DLD1 (cell line): ENCODE measurements around the gene DTNB.

ENCODE experiments used
- in situ Hi-C: cut with HindIII; loops from 2 replicates; pipeline ENCODE4 v1.10.0; 2017; ENCODE audit warnings: low sequenced_read_pairs

The DTNB gene

DNA sequence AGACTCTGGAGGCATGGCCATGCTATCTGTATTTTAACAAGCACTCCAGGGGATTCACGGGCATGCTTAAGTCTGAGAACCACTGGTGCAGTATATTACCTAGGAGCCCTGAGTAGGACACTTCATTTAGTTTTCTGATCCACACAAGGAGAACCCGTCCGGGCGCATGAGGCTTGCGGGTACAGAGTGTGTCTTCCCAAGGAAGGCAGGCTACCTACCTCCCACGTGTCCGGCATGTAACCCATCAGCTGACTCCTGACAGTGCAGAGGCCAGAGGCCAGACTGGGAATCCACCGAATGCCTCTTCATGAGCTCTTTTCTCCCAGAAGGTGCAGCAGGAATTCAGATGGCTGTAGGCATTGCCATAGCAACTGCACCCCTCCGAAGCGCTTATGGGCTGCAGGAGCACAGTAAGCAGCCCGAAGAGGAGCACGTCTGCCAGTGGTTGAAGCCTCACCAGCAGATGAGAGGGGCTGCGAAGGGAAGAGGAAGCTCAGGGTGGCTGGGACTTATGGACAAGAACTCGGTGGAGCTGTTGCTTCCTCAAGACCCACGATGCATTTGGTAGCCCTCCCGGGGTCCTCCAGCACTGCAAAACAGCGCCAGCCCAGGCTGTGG, 297.9 kb downstream of the DTNB start:
- in situ Hi-C loops: no loop called here

DNA sequence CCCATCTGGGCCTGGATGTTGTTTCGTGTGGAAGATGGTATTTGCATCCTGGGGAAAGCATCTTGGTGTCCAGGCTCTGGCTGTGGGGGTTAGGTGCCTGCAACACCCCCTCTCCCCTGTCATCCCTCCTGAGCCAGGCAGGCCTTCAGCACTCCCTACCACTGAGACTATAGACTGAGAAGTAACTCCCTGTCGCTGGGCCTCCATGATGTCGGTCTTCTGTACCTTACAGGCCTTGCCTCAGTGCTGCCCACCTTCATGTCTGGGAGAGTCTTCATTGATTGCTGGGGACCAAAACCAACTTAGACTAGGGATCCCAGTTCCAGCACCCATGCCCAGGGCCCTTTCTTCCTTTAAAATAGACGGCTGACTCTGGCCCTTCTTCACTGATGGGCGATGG, 298.6 kb downstream of the DTNB start:
- in situ Hi-C loops: no loop called here

DNA sequence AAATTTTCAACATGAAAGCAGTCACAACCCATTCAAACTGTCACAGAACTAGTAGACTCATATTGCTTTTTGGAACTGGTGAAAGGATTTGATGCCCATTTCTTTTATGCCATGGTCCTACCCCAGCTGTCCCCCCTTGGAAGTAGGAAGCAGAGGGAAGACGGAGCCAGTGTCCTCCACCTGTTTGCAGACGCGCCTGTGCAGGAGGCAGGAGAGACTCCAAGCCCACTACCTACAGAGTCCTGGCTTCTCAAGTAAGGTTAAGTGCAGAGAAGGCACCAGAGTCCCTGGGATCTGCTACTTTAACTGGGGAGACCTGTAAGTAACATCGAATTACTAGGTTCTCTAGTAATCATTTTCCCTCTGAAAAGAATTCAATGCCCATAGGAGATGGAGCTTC, 299.0 kb downstream of the DTNB start:
- in situ Hi-C loops: no loop called here

DNA sequence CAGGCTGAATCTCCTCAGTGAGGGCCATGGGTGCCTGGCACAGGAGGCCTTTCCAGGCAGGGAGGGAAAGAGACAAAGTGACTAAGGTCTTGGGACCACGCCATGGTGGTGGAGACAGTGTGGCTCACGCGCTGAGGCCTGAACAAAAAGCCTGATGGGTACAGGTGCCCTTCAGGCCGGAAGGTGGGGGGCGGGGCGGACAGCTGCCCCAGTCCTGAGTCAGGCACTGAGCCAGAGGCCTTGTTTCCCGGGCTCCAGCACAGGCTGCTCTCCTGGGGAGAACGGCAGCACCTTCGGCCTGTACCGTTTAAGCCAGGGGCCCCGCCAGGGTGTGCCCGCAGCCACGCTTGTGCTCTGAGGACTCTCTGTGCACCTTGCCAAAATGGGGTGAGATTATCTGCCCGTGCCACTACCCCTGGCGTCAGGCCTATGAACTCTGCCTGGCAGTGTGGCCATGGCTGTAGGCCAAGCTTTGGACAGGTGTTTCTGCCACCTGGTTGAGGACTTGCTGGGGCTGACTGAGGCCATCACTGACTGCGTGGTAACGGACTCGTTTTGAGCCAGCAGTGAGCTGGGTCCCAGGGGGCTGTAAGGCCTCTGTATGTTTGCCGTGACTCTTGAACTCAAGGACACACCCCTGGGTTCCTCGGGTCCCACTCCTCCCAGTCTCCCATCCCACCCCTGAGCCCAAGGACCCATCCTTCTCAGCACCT, 300.0 kb downstream of the DTNB start:
- in situ Hi-C loops: no loop called here

DNA sequence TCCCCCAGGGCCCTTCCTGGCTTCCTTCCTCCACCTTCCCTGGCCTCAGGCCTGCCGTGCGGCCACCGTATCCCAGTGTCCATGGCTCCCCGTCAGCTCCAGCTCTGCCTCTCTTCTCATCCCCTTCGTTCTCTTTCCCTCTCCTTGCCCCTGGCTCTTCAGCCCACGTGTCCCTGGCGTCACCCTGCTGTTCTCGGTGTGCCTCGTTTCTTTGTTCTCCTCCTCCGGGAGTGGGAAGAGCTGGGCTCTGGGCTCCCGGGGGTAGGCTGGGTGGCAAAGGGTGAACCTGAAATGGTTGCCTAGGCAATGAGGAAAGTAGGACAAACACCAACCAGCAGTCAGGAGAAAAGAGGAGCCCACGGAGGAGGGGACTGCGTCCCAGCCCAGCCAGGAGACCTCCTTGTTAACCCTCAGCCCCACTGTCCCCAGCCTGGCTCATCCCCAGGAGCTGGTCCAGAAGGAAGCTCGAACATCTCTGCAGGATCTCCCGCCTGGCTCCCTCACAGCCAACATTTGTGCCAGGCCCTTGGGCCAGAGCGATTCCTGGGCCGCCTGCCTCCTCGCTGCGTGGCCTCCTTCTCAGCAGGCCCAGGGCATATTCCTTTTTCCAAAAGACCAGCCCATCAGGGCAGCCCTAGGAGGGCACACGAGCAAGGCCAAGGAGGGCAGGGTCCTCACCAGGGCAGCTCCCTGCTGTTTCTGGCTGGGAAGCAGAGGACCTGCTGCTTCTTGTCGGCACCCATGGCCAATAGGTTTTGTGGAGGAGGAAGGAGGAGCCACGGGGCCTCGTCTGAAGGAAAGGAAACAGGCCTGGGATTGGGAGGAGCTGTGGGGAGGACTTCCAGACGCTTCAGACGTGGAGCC, 300.7 kb downstream of the DTNB start:
- in situ Hi-C loops: no loop called here

DNA sequence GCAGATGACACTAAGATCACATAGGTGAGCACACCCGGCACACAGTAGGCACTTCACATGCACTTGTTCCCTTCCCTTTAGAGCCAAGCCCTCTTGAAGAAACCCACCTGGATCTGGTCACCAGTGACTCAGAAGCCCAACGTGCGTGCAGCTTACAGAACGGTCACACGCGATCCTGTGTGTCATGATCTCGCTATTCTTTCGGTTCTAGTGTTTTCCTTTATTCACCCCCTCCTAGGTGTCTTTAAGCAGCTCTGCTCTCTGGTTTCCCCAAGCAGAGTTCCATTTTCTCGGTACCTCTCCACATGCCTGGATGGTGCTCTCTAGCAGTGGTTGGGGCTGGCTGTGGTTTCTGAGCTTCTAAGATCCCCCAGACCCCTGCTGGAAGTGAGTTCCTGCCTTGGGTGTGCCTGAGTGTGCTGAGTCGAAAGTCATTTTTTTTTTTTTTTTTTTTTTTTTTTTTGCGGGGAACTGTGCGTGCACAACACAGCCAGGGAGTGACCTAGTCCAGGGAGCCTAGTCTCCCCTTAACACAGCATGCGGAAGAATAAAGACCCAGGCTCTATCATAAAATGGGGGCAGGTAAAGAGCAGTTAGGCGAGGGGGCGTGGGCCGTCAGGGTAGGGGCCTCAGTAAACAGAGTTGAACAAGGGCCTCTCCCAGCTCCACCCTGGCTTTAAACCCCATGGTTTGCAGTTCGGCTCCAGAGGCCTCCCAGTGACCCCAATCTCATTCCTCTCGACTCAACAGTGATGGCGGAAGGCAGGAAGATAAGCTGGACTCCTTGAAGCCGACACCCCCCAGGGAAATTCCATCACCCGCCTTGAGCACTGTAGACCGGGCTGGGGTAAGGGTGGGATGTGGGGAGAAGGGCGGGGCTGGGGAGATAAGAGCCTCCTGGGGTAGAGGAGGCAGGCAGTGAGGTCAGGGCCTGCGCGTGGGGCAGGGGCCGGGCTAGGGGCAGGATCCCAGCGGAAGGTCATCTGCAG, 301.8 kb downstream of the DTNB start:
- in situ Hi-C loops: no loop called here

DNA sequence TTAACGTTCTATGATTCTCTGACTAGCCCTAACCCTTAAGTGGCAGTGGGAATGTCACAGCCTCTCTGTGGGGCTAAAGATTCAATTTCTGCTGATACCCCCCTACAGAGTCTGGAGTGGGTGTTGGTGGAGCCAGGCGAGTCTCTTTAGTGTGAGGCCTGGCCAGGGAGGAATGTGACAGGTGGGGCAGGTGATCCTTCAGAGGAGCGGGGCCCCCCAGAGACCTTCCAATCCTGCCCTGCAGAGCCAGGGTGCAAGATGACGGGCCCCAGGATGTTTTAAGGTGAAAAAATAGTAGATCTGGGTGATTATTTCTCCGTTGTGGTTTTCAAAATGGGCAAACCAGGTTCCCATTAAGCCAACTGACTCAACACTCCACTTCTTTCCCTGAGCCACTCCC, 303.5 kb downstream of the DTNB start:
- in situ Hi-C loops: no loop called here

DNA sequence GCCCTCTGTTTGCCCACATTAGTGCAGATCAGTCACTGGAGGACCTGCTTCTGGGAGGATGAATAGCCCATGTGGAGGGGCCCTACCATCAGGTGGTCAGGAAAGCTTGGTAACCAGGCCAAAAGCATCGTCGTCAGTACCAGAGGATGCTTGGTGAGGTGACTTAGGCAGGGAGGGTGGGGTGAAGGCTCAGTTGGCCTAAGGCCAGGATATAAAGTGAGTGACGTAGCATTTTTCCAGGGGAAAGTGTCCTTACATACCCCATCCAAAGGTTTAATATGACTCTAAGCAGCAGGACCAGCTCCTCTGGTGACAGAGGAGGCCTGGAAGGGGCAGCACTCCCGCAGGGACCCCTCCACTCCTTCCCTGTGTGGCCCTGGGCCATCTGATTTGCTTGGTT, 303.9 kb downstream of the DTNB start:
- in situ Hi-C loops: no loop called here

DNA sequence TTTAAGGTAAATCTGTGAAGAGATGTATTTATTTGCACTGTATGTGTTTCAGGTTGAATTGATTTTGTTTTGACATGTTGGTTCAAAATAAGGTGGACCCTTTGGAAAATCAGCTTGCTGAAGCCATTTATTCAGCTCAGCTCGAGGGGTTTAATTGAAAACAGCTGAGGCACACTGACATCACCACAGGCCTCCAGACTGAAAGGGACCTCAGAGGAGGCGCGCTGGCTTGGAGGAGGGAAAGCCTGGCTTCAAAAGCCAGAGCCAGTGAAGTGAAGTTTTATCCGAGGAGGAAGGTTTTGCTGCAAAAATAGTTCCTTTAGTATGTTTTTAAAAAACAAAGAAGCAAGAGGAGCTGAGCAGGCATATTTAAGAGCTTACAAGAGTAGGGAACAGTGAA, 304.7 kb downstream of the DTNB start:
- in situ Hi-C loops: no loop called here

DNA sequence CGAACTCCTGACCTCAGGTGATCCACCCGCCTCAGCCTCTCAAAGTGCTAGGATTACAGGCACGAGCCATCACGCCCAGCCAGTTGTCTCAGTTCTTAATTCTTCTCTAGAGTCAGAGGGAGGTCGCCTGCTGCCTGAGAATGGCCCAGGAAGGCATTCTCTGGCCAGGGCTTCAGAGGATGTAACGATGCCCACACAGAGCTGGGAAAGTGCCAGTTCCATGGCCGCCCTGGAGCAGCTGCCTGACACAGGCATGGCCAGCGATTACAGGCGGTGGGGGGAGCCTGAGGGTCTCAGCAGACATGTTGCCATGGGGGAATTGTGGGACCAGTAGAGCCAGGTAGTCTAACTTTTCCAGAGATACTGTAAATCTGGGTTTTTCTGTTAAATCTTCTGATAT, 306.1 kb downstream of the DTNB start:
- in situ Hi-C loops: no loop called here

DNA sequence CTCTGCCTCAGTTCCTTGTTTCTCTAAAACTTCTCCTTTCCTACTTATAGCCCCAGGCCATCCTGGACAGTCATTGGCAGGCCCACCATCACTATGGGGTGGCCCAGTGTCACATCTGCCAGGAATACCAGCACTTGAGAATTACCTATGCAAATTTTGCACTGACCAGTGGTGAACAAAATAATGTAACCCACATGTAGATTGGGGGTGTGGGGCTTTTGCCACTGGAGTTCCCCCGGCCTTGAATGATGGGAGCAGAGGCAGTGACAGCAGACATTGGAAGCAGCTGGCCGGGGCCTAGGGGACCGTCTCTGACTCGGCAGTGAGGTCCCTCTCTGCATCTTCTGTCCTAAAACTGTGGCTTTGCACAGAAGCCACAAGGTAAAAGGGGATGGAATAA, 306.7 kb downstream of the DTNB start:
- in situ Hi-C loops: no loop called here

DNA sequence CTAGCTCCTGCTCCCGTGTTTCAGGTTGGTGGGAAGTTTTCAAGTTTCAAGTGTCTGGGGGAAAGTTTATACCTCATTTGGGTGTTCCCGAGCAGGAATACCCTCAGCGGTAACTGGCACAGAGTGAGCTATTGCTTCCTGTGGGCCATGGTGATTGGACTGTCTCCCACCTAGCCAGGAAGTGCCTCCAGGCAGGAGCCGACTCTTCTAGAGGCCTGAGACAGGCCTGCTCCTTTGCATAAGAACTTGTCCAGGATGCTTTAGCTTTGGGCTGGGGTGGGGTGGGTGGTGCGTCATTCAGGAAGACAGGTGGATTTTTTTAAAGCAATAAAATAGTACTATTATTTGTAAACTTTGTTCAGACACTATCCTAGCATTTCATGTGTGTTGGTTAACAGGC, 308.1 kb downstream of the DTNB start:
- in situ Hi-C loops: no loop called here

DNA sequence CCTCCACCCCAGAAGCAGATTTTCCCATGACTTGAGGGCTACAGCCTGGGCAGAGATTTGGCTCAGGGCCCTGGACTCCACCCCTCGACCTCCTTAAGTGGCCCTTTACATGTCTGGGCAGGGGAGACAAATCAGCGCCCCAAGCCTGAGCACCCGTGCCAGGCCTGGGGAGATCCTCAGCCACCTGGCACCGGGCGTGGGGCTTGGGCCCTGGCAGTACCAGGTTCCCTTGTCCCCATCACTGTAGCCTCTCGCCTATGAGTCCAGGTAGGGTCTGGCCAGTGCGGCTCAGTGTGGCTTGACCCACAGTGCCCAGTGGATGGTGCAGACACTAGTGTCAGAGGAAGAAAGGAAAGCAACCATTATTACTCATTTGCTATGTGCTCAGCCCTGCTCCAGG, 309.6 kb downstream of the DTNB start:
- in situ Hi-C loops: no loop called here

DNA sequence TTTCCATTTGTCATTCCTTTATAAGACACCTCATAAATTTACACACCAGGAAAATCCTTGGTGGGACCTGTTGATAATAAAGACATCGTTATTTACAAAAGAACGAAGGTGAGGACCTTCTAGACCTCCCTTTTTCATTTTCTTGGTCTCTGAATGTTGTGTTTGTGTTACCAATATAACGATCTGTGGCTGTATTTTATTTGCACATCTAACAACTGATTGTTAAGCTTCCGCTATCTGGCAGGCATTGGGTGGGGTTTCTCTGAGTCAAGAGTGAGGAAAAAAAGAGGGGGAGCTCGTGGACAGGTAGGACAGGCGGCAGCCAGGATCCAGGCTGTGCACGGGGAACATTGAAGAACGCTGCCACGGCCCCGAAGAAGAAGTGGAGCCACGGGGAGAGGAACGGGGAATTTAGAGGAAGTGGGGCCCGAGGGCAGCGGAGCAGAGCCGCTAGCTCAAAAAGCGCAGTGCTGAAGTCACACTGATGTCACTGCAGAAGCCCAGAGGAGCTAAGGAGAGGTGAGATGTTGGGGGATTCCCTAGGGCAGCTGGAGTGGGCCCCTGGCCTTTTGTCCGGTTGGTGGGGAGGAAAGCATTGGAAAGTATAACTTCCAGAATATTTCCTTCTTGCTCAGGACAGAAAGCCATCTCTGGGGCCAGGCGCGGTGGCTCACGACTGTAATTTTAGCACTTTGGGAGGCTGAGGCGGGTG, 310.8 kb downstream of the DTNB start:
- in situ Hi-C loops: no loop called here

DNA sequence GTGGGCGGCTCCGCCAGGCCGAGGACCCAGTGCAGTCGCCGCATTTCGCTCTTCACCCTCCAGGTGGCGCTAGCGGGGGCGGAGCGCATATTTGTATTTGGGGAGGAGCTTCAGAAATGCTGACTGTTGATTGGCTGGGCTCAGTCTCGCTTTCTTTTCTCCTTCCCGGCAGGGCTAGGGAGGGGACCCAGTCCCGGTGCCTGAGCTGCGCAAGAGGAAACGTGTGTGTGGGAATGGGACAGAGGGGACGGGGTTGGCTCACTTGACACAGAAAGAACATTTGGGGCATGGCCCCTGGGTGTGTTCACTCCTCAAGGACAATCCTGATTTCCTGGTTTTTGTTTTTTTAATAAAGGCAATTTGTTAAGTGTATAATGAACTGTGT, 311.3 kb downstream of the DTNB start:
- in situ Hi-C loops: no loop called here

DNA sequence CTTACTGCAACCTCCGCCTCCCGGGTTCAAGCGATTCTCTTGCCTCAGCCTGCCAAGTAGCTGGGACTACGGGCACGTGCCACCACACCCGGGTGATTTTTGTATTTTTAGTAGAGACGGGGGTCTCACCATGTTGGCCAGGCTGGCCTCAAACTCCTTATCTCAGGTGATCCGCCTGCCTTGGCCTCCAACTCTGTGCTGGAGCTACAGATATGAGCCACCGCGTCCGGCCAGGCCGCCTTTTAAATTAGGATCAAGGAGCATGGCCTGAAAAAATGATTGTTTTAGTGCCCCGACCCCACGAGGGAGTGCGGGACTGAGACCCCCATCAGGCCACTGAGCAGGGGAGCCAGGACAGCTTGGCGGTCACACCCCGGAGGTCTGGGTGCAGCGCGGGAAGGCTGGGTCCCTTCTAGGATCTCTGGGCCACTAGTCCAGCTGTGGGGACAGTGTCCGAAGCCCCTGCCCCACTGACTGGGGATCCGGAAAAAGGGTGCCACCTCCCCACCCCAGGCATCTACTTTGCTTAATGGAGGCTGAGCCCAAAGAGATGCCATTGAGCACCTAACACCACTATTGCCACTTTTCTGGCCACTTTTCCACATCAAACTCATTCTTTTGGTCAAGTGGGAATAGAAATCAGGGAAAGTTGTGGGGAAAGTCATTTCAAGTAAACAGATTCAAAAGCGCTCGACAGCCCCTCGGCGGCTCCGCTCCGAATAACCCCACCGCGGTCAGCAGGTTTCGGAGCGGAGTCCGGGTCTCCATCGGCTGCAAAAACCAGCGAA, 311.9 kb downstream of the DTNB start:
- in situ Hi-C loops: no loop called here

DNA sequence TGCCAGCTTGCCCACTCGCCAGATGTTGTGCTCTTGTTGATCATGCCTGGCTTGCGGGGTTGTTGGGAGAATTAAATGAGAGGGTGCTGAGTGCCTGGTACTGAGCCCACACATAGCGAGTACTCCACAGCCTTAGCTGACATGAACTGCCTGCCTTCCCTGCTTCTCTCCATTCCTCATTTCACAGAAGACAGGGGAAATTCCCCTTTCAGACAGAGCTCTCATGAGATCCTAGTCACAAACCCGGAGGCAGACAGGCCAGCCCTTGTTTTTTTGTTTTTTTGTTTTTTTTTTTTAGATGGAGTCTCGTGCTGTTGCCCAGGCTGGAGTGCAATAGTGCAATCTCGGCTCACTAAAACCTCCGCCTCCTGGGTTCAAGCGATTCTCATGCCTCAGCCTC, 314.5 kb downstream of the DTNB start:
- in situ Hi-C loops: no loop called here

DNA sequence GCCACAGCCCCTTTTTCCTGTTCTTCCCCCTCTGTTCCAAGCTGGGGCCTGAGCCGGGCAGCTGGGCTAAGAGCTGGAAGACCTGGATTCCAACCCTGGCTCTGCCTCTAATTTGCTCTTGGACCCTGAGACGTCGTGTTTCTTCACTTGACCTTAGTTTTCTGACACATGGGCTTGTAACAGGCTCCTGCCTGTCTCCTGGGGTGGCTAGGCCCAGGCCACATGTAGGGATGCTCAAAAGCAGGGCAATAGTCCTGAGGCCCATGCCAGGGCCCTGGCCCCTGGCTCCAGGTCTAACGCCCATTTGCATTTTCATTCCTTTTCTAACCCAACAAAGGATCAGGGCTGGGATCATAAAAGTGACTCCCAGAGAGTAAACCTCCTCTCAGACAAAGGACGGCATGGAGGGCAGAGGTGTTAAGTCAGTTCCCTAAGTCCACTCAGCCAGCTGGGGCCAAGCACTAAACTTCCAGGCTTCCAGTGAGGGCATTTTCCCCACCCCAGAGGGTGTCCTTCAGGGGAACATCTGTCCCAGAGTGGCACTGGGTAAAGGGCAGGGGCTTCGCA, 315.0 kb downstream of the DTNB start:
- in situ Hi-C loops: no loop called here

DNA sequence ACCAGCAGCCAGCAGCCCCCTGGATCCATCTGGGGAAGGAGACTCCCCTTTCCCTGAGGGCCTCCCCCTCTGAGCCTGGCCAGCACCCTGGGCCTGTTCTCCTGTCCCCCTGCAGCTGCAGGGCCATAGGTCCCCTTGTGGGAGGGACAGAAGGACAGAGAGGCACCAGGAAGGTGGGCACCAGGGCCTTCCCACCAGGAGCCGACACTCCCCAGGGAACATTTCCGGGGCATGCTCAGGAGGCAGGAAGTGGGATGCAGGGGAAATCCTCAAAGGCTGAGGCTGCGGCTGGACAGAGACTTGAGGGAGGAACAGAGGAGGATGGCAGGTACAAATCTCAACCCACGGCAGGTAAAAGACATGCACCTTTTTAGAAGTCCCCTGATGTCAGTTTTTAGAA, 317.3 kb downstream of the DTNB start:
- in situ Hi-C loops: no loop called here
